Esophagus mucosa (tissue), 1 donor: Measurements from ENCODE around the gene LRTM2. TPM values are rescaled to one million over a fixed set of nuclear protein-coding genes. Genes with fewer than 3 reads are reported as not detected.

Source experiments
- ATAC-seq: fragments of 200-7000 bp; cut with Tn5 transposase; one replicate; pipeline ENCODE4 v1.9.1; 2020
- total RNA-seq: library from RNA; stranded (reverse); gene quantifications from one replicate; pipeline ENCODE4 v1.2.4, GENCODE V29; 2023
- donor health status: DM: yes; HTN: yes; CAD: no.

The LRTM2 gene
- not detected for total RNA-seq

DNA sequence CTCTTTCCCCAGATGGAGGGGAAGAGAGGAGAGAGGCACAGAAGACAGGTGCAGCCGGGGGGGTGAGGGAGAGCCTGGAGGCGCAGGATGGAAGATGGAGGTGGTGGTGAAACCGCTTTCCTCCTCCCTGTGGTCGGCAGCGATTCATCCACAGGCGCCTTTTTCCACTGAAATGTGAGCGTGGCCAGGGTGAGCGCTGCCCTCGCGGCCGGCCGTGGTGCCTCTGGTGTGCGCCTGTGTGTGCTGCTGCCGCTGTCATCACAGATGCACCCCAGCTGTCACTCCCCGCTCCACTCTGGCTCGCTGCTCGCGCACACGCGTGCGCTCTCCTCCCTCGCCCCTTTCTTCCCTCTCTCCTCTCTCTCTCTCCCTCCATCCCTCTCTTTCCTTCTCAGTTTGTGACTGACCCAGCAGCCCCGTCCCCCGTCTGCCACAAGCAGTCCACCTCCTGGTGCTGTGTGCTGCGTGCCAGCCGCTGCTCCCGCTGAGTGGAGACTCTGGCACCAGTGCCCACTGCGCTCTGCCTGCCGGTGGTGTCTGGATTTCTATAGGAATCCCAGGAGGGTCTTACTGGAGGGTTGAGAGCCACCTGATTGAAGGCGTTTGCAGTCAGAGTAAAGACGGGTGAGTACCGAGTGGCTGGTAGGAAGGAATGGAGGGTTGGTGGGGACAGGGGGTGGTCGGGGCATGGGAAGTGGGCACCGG is at the start of gene LRTM2:
Gene LRTM2, plus strand, starts transcription at position 375 of the 705 bp plus-strand sequence. CDS start 7,584 bp downstream, outside the sequence.
- ATAC-seq = no peak

DNA sequence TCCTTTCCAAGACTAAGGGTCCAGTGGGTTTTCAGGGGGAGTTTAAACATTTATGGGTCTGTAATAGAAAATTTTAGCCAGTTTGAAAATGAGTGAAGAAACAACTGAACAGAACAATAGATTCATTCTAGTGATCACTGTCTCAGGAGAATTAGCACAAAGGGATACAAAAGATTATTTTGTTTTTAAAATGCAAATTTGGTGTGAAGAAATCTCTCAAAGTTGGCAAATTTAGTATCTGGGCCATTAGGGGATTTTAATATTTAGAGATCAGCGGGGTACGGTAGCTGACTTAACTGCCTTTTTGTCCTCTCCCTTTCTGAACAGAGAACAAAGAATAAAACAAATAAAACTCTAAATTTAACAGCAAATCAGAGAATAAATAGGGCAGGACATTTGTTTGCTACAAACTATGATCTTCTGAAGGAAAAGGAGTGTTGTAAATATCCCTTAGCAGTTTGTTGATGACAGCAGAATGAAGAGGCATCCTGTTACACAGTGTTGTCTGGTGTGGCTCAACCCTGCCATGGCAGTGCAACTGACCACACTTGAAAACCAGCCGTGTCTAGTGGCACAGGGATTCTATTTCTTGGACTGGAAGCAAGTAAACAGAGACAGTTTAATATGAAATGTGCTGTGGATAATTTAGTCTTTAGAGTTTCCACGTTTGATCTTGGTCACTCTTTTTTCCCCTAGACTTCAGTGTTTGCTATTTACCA is 46.3 kb upstream of the LRTM2 start:
- no peak for ATAC-seq

DNA sequence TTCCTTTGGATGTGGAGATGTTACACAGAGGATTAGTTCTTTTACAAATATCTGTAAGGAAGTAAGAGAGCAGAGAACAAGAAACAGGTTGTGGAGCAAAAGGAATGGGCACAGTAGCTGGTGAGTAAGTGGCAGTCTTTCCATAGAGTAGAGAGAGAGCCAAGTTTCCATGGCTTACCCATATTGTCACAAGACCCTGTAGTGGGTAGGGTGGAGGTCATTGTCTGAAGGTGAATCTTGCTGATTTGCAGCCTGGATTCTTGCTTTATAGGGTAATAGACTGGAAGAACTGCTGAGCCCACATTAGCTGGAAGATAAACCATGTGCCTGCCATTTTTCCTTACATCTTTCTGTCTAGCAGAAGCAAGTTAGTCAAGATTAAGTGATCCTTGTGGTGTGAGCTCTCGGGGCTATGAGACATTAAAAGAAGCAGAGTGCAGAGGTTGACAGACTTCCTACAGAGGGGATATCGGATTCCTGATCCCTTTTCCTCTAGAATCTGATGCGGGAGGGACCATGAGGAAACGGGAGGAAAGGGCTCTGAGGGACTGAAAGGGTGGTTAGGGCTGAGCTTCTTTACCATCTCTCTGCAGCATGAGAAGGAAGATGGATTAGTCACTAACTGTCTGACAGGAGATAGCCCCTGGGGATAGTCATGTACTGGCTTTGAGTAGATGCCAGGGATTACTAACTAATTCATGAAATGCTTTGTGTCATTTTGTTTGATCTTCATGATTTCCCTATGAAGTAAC is 44.0 kb upstream of the LRTM2 start:
- ATAC-seq = peak; percentile 82

DNA sequence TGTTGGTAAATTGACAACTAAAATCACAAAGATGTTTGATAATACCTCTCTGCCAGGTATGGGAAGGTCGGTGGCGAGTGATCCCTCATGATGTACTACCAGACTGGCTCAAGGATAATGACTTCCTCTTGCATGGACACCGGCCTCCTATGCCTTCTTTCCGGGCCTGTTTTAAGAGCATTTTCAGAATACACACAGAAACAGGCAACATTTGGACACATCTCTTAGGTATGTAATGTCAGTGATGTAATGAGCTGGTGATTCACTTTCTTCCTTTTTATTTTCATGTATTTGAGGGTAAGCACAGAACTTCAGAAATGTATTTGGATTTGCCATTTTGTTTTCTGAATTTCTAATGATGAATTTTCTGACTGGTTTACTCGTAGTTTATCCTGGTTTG is 42.6 kb upstream of the LRTM2 start:
- no peak for ATAC-seq

DNA sequence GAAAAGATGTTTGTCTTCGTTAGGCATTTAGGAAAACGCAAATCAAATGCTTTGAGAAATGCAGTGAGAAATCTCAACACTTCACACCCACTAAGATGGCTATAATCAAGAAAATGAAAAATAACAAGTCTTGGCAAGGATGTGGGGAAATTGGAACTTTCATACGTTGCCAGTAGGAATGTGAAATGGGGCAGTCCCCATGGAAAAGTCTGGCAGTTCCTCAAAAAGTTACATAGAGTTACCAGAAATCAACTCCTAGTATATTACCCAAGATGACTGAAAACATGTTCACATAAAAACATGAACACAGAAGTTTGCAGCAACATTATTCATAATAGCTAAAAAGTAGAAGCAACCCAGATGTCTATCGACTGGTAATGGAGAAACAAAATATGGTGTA is 41.5 kb upstream of the LRTM2 start:
- no peak for ATAC-seq

DNA sequence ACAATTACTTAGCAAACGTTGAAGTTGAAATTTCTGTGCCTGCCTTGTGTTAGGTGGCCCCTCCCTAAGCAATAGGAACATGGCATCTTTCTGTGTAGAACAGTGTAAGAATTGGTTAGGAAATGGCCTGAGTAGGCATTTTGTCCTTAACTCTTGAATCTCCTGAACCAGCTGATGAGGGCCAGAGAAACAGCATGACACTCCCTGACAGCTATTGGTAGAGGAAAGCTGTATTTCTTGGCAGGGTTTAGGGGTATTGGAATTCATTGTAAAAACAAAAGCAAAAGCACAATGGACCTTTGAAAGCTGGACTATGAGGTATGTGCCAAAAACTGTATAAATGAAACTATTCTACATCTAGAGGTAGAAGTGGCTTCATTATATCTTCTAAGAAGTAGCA is 40.6 kb upstream of the LRTM2 start:
- ATAC-seq = no peak

DNA sequence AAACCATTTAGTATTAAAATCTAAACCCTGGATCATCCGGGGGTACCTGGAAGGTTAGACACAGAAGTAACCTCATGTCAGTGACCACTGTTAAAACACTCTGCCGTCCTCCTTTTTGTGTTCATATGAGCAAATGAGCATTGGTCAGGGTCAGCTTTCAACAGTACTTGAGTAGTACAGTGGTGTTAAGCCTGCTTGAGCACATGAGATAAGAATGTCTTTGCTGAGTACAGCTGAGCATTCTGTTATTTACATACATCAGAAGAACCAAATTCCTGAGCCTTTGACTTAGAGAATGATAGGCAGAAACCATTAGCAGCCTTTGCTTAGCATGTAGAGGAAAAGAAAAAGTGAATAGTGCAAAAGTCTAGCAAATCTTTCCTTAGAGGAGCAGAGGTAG is 38.6 kb upstream of the LRTM2 start:
- ATAC-seq = no peak

DNA sequence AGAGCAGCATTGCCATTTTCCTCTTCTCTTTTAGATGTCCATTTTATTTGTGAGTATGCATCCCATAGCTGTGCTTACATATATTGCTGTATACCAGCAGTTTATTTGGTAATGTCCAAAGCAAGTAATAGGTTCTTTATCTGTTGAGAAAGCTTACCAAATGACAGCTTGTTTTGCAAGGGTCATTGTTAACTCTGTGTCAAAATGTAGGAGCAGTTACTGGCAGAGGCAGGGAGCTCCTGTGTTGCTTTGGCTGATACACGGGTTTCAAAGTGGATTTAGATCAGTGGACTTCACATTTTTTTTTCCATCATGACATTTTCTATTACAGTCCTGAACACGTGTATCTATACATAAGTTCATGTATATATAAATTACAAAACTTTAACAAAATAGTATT is 38.1 kb upstream of the LRTM2 start:
- no peak for ATAC-seq

DNA sequence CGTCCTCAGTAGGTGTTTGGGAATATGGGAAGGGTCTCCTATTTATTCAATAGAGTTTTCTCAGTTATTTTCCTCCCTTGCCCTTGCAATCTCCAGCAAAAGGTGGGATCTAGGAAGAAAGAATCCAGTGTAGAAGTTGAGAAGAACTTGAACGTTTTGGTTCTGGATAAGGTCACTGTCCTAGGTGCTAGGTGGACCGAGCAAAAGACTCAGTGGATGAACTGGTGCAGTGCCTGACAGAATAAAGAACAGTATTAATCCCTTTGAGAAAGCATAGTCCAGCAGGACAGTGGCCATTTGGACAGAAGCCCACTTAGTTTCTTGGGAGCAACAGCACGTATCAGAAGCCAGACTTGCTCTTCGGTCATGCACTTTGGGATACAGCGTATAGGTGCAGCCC is 32.7 kb upstream of the LRTM2 start:
- no peak for ATAC-seq

DNA sequence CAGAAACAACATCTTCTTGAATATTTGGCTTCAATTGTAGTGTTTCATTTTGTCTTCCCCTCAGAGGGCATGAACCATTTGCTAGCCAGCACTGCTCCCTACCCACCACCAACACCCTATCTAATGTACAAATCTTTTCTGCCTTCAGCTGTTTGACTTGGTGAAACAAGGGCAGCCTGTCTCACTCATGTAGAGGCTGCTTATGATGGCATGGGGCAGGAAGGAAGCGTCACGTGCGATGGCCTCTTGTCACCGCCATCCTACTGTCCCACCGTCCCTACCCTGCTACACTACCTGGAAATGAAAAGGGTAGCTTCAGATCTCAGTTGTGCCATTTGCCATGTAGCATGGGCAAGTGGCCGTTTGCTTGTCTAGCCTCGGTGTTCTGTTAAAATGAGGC is 29.9 kb upstream of the LRTM2 start:
- no peak for ATAC-seq

DNA sequence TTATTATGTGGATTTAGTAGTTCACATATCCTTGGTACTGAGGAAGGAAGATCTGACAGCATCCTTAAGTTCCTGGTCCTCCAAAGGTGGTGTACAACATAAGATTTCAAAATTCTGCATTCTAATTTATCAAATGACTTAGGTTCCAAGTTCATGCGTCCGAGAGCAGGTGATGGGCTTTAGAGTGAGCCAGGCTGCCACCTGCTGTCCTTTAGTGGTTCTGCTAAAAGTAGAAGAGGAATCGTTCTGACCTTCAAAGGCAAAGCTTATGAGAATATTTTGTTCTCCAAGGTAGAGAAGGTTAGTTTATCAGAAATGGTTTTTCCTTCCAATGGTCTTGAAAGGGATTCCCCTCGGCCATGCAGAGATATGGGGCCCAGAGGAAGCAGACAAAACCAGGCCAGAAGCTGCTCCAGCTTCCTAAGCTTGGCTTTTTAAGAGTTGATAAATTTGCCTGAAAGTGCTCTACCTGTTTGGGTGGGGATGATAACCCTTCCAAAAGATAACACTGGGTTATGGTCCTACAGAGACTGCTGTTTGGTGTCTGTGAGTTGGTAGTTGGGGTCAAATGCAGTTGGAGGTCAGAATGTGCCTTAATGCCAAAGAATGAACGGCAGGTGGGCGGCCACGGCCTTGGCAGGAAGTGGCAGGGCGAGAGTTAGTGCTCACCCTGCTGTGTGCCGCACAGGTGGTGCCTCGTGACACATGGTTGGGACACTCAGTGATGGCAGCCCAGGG is 29.1 kb upstream of the LRTM2 start:
- peak; percentile 28 for ATAC-seq

DNA sequence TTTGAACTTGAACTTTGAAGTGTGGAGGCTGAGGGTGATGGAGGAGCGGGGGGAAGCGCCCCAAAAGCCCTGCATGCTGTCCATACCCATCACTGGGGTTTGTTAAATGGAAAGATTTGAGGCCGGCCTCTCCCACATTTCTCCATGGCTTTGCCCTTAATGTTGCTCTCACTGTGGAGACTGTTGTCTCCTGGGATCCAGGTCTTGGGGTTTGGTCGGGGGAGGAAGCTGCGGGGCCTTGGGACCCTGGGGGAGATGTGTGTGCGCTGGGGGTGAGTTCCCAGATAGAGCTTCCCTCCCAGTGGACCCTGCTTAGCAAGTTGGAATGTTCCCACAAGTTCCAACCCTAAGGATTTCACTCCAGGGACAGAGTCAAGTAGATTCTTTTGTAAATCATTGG is 28.0 kb upstream of the LRTM2 start:
- no peak for ATAC-seq

DNA sequence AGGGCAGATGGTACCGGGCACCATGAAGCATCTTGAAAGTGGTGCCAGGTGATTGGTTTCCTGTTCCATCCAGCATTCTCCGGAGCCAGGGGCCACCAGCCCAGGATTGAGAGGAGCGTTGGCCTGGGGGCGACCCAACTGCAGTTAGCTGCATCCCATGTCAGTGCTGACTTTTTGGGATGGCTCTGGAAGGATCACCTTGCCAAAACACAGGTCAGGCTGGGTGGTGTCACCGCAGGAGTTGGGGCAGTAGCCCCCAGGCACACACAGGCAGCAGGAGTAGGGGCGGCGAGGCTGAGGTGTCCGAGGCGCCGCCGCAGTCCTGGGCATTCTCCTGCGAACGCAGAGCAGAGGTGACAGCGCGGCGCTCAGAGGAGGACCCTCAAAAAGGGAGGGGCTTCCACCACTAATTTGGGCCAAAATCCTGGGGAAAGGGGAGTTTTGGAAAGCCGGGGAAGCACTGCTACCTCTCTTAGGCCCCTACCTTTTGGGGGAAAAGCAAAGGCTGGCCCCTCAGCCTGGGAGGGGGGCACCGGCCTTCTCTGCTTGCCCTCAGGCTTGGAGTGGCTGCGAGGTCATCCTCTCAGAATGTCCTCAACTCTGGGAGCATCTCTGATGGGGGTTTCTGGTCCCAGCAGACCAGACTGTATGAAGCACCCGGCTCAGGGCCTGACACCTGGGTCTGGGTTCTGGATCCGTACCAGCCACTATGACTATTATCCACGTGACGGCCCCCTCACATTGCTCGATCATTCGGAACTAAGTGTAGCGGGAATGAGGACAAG is 26.7 kb upstream of the LRTM2 start:
- no peak for ATAC-seq

DNA sequence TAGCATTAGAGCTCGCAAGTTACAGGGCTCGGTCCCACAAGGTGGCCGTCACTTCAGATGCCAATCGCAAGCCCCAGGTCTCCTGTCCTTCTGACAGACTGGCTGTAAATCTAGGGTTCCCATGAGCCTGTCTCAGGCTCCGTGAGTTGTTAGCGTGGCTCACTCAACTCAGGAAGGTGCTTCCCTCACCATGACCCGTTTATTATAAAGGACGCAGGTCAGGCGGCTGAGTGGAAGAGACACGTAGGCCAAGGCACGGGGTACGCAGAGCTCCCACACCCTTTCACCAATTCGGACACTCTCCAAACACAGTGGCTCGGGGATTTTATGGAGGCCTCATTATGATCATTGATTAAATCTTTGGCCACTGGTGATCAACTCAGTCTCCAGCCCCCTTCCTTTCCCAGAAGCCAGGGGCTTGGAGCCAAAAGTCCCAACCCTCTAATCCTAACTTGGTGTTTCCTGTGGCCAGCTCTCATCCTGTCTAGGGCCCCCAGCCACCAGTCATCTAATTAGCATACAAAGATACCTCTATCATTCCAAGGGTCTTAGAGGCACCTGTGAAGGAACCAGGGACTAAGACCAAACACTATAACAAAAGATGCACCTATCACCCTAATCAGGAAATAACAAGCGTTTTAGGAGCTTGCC is 25.8 kb upstream of the LRTM2 start:
- no peak for ATAC-seq

DNA sequence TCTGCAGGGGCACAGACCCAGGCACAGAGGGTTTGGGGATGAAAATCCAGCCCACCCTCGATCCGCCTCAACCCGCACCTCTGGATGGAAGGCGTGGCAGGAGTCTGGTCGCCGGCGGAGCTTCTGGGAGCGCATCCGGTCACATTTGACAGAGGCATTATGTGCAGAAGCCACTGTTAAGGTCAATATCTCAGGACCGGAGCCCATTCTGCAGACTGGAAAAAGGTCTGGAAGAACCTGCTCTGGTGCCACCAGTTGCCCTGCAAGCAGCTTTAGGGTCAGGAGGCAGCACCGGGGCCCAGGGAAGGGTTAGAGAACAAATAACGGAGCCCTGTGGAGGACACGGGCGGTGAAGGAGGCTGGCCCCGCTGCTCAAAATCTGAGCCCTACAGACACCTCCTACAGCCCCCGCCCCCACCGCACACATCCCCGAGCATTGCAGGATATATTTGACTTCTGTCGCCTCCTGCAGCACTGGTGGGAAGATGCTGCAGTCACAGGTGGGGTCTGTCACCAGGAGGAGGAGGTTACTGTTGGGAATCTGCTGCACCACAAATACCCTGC is 25.1 kb upstream of the LRTM2 start:
- ATAC-seq = no peak

DNA sequence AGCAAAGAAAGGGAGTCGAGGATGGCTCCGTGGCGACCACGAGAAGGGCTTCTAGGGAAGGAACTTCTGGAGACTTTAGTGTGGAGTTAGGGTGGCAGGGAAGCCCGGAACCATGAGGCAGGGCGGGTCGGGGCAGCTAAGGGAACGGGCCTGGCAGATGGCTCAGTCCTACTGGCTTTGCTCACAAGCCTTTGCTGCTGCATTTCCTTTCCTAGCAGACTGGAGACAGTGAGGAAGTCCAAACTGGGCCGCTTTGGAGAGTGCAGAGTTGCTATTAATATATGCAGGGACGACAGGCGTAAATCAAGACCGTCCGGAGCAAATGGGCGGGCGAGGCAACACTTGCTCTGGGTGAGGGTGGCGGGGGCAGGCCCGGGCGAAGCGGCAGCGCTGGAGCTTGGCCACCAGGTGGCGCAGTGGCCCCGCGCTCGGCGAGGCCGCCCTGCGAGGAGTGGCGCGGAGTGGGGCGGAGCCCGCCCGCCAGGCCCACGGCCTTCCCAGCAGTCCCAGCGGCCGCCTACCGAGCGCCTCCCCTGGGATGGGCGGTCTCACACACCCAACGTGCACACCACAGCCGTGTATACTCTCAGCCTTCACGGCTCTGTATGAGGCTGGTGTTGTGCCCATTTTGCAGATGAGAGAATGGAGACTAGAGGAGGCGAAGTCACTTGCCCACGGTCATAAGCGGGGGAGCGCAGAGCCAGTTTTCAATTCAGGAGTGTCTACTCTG is 24.4 kb upstream of the LRTM2 start:
- ATAC-seq = peak; percentile 94

DNA sequence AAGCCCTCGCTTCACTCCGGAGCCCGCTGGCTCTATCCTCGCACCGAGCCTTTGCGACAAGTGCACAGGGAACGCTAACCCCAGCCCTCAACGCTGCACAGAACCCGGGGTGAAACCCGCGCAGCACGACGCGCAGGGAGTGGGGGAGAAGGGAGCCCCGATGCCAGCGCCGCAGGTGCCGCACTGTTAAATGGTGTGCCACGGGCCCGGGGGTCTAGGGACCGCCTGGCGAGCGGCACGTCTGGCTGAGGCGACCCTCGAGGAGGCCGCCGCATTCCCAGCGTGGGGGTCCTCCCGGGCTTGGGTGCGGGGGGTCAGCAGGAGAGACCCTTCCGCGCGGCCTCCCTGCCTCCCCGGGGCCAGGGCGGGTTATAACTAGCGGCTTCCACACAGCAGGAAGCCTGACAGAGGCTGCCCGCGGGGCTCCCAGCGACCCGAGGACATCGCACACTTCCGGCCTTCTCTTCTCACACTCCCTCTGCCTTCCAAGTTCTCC is 23.8 kb upstream of the LRTM2 start:
- peak; percentile 30 for ATAC-seq

DNA sequence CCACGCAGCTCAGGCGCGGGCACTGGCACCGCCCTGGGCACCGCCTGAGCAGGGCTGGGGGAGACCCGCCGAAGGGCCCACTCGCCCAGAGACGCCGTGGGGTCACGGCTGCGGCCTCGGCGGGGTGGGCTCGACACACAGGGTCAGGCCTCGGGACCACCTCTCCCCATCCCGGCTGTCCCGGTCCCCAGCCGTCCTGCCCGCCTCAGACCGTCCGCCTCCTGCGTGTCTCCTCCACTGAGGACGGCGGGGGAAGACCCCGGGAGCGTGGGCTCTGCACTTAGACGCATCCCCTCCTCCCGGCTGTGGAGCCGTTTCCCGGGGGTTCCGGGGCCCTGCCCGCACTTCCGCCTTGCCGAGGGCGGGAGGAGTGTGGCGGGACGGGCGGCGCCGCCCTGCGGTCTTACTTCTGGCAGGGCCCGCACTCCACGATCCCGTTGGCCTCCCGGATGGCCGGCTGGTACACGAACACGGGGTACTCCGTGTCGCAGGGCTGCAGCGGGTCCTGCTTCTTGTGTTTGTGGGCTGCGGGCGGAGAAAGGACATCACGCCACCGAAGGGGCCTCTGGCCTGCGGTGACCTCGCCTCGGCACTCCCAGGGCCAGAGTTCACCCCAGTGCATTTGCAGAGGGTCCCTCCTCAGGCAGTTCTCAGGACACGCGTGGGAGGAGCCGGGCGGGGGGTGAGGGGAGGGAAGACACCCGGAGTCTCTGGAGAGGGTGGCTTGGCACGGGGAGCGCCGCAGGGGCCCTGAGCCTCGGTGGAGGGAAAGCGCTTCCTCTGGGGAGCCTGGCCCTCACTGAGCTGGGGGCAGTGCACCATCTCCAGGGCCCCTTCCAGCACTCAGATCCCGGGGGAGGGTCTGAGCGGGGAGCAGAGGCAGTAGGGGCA is 23.1 kb upstream of the LRTM2 start:
- ATAC-seq = peak; percentile 8

DNA sequence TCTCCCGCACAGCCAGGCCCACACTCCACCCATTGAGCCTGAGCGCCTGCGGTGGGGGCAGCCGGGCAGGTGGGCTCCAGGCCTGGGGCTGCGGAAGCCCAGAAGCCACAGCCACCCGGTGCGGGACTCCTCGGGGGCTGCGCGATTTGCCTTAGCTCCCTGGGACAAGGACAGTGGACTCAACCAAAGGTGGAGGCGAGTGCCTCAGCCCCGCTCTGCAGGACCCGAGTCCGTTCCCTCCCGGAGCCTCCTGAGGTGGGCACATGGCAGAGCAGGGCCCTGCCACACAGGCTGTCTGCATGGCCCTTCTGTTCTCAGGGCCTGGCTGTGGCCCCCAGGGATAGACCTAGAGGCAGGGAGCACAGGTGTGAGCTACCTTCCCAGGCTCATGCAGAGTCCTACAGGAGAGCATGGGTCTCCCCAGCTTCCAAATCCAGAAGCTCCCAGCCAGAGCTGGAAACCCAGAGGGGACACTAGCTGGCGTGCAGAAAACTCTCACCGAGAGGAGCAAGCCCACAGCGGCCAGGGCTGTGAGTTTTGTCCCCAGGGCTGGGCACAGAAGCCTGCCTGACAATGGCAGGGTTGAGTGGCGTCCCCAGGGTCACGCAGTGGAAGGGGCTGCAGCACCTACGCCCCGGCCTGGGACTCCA is 22.2 kb upstream of the LRTM2 start:
- ATAC-seq = no peak
